CD4-positive, alpha-beta T cell treated with Interferon alpha-2 for 1 hour (primary cell): ENCODE measurements around the gene ECI1.

Experiments used
- DNase-seq, 2 donors: peaks; one replicate each; pipeline ENCODE4 v3.0.0-alpha.2; 2020 to 2022

ECI1 gene, protein sequence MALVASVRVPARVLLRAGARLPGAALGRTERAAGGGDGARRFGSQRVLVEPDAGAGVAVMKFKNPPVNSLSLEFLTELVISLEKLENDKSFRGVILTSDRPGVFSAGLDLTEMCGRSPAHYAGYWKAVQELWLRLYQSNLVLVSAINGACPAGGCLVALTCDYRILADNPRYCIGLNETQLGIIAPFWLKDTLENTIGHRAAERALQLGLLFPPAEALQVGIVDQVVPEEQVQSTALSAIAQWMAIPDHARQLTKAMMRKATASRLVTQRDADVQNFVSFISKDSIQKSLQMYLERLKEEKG

DNA sequence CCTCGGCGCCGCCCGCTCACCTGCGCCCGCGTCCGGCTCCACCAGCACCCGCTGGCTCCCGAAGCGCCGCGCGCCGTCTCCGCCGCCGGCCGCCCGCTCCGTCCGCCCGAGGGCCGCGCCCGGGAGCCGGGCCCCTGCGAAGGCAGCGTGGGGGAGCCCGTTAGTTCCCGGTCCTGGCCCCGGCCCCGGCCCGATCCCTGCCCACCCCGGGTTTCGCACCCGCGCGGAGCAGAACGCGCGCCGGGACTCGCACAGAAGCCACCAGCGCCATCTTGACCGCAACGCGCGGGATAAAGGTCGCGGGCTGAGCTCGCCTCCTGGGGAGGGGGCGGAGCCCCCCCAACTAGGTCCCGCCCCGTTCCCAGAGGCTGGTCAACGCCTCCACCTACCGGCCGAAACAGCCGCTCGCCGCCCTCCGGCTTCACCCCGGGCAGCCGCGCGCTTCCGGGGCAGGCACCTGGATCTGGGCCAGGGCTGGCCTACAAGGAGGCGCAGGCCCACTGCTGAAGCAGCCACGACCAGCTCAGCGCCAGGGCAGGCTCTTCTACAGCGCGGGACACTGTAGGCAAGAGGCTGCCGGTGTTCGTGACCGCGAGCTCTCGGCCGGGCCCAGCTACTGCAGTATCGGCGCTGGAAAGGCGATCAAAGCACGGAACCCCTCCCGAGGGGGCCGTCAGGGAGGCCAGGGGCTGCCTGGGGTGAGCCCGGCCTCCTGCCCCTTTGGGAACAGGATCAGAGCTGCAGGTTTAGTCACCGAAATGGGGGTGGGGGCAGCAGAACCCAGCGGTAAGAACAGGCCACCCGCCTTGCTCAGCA lies at the start of gene ECI1:
Gene ECI1 (minus strand): TSS at position 292 of the 816 bp plus-strand sequence. CDS start 21 bp downstream, at position 271.
- DNase-seq = peak; percentile 86 to 91

DNA sequence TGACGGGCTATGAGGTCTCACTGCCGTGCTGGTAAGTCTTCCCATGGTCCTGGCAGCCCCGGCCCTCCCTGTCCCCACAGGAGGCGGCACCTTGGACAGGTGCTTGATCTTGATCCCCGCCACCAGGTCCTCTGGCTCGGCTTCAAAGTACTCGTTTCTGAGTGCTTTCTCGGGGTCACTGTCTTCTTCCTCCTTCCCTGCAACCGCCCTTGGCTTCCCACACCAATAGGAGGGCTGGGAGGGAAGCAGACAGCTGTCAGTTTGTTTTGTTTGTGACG lies 48.5 kb upstream of the ECI1 start:
- no peak for DNase-seq

DNA sequence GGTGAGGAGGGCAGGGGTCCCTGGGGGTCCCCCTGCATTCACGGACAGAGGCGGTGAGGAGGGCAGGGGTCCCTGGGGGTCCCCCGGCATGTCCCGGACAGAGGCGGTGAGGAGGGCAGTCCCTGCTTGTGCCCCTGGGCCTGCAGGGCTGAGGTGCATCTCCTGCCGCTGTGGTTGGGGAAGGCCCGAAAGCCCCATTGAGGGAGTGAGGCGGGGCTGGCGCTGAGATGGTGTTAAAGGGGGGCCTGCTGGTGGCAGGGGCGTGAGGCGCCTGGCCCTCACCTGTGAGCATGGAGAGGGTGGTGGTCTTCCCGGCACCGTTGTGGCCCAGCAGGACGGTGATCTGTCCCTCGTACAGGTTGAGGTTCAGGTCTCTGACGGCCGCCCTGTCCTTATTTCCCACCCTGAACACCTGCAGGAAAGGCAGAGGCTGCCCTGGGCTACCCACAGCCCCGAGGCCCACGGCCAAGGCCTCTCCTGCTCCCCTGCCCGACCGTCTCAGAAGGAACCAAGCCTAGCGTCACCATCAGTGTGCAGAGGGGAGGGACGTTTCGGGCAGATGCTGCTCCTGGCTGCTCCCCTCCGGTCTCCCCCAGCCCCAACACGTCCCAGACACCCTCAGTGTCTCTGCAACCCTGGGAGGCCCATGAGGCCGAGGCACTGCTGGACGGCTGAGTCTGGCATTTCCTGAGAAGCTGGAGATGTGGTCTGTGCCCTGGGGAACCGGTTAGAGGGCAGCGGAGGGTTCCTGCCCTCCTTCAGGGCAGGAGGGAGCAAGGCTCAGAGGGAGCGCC lies 47.9 kb upstream of the ECI1 start:
- DNase-seq = no peak

DNA sequence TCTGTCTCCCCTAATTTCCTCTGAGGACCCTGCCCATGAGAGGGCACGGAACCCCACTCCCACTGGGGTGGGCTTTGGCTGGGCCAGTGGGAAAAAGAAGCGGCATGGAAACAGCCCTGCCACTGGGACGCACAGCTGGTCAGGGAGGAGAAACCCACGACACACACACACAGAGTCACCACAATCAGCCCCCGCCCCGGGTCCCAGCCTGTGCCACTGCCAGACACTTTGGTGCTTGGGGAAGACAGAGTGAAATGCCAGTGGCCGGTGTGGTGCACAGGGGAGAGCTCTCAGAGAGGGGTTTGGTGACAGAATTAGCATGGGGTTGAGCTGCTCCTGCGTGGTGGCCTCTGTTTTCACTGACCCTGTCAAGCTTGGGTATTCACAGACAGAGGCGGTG lies 47.2 kb upstream of the ECI1 start:
- DNase-seq = no peak

DNA sequence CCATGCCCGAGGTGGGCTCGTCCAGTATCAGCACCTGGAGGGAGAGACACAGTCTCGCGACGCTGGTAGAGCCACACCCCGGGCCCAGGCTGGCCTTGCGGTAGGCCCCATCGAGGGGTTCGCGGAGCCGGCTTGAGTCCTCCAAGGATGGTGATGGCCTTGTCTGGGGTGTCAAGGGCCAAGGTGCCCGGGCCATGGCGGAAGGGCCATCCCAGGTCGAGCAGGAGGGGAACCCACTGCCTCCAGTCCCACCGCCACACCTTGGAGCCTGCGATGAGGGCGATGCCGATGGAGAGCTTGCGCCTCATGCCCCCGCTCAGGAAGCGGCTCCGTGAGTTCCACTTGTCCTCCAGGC lies 46.1 kb upstream of the ECI1 start:
- no peak for DNase-seq

DNA sequence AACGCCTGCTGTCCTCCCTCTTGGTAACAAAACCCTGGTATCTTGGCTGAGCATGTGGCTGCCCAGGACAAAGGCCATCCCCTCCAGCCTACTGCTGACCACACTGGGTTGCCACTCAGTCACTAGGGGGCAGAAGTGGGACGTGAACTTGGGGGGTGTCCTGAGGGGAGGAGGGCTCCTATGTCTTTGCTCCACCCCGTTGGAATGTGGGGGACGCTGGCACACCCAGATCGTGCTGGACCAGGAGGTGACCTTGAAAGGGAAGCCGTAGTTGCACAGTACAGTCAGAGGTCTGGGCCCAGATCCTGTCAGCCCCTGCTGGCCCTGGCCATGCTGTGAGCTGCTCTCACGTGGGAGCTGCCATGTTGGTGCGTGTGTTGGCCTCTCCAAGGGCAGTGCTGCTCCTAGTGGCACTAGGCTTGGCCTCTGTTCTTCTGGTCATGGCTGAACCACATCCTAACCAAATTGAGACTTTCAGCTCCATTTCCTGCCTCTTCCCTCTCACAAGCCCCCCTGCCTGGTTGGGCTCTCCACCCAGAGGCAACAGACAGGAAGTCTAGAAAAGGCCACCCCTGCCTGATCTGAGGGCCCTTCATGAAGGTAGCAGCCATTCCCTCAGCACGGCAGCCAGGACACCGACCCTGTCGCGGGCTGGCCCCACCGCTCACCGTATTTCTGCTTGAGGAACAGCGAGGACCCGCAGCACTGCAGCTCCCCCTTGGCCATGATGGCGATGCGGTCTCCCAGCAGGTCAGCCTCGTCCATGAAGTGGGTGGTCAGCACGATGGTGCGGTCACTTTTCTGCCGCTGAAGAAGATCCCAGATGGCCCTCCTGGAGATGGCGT lies 45.5 kb upstream of the ECI1 start:
- peak in 1 of 2 donors; percentile 16 for DNase-seq

DNA sequence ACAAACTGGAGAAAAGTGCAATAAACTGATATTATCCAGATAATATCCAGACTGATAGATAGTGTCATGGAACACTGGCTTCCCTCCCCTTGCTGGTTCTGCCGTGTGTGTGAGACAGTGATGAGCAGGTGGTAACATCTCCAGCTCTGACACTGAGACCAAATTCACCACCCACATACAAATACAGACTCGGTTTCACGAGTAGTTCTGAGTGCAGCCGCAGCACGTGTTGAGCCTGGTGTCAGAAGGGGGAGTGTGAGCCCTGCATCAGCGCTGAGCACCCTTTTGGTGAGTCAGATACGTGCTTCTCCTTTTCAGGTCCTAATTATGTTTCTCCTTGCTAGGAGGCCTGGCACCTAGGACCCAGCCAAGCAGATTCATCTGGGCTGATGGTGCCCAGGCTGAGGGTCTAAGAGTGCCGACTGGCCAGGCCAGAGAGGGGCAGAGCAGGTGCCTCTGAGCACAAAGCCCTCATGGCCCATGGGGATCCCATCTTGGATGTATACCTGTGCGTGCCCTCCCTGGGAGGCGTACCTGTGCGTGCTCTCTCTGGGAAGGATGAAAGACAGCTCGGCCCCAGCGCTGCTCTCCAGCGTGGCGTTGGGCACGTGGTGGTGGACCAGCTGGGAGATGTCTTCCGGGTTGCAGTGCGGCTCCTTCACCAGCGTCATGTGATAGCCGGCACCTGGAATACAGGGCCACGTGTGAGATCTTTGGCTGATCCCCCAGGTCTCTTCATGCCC lies 43.8 kb upstream of the ECI1 start:
- no peak for DNase-seq

DNA sequence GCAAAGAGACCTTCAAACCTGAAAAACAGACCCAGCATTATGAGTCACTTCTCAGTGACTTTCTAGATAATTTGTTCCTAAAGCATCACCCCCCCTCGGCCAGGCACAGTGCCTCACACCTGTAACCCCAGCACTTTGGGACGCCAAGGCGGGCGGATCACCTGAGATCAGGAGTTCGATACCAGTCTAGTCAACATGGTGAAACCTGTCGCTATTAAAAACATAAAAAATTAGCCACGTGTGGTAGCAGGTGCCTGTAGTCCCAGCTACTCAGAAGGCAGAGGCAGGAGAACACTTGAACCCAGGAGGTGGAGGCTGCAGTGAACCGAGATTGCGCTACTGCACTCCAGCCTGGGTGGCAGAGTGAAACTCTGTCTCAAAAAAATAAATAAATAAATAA lies 40.8 kb upstream of the ECI1 start:
- no peak for DNase-seq

DNA sequence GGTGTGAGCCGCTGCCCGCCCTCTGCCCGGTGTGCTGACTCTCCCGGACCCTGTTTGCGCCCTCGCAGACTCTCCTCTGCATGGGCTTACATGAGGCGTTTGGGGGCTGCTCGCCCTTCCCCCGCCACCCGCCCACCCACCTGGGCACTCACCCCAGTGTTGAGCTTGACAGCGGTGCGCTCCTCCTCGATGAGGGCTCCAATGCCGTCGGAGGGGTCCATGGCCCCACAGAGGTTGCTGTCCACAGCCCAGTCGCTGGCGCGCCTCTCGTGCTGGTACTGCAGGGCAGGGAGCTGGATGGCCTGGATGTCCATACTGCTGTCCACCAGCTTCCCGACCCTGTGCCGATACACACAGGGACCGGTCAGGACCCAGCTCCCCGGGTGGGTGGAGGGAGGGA lies 37.9 kb upstream of the ECI1 start:
- DNase-seq = no peak

DNA sequence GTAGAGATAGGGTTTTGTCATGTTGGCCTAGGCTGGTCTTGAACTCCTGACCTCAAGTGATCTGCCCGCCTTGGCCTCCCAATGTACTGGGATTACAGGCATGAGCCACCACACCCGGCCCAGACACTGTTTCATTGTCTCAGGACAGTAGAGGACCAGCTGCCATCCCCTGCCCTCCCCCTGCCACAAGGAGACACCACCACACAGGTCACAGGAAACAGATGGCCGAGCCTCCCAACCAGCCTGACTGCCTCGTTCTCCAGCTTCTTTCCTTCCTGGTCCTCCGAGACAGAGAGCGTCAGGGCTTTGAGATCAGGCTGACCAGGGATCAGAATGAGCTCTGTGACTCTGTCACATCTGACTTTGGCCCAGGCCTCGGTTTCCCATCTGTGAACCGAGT lies 37.3 kb upstream of the ECI1 start:
- no peak for DNase-seq

DNA sequence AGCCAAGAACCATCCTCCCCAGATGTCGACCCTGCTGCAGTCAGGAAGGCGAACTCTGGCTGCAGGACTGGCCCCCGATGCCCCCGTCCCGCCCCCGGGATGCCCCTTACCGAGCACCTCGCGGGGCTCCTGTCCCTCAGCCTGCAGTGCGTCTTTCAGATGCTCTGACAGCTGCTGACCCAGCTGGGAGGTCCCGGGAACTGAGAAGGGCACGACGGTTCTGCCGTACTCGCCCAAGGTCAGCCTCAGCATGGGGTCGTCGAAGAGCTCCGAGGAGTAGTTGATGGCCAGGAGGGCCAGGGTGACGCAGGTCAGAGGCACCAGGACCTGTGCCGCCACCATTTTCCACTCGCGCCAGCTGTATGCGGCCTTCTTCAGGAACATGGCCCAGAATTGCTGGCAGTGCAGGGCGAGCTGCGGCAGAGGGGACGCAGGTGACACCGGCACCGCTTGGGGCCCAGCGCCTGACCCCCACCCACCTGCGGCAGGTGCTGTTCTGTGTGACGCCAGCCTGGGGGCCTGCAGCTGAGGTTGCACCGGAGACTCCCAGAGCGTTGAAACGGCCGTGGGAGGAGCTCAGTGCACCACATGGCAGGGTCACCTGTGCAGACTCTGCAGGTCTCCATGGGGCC lies 36.6 kb upstream of the ECI1 start:
- DNase-seq = no peak

DNA sequence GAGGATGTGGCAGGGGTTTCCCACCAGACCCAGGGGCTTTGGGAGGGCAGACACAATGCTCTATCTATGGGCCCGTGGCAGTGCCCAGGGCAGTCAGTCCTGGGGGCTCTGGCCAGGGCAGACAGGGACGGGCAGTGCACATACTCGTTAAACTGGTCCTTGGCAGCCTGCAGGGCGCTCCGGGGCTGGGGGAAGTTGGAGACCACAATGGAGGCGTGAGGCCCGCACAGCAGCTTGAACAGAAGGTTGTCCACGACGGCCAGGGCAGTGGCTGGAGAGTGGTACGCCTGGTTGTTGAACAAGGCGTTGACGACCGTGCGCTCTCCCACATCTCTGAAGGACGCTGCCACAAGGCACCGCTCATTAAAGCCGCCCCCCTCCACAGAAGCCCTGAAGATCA lies 35.2 kb upstream of the ECI1 start:
- no peak for DNase-seq

DNA sequence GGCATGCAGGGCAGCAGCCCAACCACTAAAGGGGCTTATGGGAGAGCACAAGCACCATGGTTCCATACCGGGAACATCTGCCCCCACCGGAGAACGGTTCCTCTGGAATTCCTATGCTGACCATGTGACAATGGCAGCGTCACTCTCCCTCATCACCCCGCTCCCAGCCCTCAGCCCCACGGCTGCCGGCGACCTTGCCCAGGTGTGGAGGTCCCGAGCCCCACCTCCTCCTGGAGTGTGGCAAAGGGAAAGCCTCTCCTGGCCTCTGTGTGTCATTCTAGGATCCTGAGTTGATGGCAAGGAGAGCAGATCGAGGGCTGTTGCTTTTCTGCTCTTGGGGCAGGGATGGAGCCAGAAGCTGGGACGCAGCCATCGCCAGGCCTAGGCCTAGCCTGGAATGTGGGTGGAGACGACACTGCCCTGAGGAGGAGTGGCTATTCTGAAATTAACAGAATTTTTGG lies 34.4 kb upstream of the ECI1 start:
- DNase-seq = no peak

DNA sequence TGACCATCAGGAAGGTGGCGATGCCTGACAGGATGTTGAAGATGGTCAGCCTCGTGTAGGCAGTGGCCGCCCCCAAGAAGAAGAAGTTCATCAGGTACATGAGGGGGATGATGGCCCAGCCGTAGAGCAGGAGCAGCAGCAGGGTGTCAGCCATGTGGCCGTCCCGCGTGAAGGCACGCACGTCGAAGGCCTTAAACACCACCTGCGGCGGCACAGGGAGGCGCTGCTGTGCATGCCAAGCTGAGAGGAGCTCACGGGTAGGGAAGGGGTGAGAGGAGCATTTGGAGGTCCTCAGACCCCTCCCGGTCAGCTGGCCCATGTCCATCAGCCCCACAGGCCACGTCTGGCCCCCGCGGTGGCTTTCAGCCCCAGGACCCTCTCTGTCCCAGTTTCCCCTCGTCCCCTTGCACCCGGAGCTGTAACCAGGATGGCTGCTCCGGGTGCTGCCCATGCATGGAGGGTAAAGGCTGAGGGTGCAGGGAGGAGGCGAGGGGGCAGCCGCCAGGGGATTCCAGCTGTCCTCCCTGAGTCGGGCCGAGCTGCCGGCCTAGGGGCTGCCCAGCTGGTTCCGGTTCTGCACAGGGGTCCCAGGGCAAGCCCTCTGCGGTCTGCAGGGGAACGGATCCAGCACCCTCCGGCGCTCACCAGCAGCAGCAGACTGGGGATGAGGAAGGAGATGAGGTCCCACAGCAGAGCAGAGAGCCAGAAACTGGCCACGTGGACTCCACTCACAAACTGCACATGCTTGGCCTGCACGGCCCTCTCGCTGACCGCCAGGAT lies 33.6 kb upstream of the ECI1 start:
- no peak for DNase-seq

DNA sequence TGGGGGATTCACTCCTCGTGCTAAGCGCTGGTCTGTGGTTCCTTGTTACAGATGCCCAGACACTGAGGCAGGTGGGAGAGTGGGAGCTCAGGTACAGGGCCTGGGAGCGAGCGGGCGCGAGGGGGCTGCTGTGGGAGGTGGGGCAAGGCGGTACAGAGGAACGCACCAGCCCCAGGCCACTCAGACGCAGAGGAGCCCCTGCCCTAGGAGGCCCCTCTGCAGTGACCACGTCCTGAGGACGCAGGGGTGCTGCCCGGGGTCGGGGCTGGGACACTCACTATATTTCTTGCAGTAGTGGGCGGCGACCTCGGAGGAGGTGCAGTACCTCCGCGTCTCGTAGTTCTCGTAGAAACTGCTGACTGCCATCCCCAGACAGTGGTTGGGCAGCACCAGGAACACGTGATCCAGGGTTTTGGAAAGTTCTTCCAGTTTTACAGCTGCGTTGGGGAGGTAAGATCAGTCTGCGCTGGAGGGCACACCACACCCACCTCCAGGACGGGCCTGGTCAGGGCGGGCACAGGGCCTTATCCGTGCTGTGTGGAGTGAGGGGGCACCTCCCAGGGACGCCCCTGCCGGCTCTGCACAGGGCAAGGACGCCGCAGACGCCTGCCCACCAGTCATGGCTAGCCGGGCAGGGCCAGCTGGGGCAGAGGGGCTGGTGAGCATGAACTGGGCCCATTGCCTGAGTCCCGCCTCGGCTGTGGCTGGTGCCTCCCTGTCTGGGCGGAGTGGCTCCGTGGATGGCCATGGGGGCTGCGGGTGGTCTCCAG lies 32.8 kb upstream of the ECI1 start:
- no peak for DNase-seq

DNA sequence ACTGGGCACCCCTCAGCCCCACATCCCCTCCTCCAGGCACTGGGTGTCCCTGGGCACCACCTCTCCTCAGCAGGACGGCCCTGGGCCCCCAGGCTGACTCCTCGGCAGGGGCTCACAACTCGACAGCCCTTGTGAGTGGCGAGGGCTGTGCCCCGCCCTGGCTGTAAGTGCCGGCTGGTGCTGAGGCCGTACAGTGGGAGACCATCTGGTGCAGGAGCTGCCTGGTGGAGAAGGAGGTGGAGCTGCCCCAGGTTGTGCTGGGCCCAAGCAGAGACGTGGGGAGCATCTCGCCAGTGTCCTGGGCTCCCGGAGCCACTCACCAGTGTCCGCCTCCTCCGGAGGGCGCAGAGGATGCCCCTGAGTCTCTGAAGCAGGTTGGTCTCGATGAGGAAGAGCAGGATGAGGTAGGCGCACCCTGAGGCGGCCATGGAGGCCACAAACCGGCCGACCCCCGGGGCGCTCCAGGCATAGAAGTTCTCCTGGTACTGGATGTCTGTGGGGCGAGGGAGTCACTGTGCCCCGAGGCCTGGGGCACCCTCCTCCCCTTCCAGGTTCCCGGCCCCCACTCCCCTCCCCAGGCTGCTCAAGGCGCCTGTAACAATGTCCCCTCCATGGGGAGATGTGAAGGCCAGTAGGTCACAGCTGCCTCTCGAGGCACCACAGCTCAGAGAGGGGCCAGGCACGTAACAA lies 31.6 kb upstream of the ECI1 start:
- DNase-seq = no peak

DNA sequence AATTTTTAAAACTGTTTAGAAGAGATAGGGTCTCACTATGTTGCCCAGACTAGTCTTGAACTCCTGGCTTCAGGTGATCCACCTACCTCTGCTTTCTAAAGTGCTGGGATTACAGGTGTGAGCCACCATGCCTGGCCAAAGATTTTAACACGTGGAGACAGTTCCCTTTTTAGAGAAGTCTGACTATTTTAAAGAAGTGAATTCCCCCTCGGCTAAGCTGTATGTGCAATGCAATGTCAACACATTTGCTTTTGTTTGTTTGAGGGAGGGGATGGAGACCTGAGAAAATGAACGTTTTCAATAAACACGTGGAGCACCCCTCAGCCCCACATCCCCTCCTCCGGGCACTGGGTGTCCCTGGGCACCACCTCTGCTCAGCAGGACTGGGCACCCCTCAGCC lies 30.9 kb upstream of the ECI1 start:
- no peak for DNase-seq

DNA sequence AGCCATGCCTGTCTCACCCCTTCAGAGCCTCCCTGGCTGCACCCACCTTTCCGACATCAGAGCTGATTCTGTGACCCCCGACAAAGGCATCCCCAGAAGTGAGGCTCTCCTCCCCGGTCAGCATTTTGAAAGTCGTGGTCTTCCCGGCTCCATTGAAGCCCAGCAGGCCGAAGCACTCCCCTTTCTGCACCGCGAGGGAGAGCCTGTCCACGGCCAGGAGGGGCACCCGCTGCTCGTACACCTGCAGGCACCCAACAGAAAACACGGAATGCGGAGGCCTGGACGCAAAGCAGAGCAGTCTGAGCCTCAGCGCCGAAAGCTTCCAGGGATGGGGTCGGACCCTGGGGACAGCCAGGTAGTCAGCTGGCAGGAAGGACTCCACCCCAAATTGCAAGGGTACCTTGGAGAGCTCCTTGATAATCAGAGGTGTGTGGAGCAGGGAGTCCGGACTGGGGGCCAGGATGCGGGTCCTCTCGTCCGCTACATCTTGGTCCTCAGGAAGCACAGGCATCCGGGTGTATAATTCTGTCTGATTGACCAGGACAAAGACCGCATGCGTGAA lies 29.7 kb upstream of the ECI1 start:
- no peak for DNase-seq

DNA sequence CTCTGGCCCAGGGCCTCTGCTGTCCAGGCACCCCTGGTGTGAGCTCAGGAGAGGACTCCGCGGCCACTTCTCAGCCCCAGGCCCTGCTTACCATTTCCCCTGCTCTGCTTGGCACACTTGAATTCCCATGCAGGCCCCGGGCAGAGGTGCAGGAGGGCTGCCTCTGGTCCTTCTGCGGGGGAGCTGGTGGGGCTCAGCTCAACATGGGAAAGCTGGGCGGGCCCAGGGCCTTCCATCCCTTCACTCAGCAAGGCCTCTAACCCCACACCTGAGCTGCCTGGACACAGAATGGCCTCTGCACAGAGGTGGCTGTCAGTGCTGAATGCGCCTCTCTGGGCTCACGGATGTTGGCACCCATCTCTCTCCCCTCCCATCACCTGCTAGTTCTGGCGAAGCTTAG lies 29.1 kb upstream of the ECI1 start:
- DNase-seq = no peak
